ENCODE measurements around the gene SLC27A3.

The SLC27A3 gene

DNA sequence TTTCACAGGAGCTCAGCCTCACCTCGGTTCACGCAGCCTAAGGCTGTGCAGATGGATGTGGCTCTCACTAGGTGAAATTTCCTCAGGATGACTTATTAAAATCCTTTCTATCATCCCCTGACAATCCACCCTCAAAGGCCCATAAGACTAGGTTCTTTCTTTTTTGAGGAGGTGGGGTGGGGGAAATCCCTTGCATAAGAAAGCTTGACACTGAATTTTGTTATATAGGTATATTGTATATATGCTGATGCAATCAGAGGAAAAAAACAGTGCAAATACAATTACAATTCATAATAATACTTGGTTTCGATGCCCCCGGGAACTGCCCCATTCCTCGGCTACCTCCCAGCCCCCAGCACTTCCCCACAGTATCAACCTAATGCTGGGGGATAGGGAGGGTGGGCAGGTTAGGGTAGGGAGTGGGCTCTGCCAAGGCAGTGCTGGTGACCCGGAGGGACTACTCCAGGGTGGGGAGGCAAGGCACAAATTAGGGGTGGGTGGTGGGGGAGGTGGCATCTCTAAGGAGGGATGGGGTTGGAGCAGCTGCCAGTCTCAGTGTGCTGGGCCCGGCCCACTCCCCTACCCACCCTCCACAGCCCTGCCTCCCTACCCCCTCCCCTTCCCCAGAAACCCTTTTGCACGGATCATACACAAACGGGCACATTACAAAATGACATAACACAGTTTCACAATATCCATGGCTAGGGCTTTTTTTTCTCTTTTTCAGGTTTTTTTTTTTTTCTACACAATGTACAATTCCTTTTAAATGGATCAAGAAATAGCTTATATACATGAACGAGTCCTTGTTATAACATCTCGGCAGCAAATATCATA is 30.9 kb downstream of the SLC27A3 start:
- Histone ChIP-seq H3K36me3 (ENCODE audit: low read depth) (peaks cover 15% of the 10 kb centered on the region), H3K4me1 (ENCODE audit: insufficient read depth, poor library complexity, severe bottlenecking) (peaks cover 6% of the 10 kb centered on the region), H3K27ac (ENCODE audit: poor library complexity, severe bottlenecking) (peak overlapping the region; percentile 14), H3K9me3 (ENCODE audit: severe bottlenecking) (no peaks in the 10 kb centered on the region), H3K4me3 (ENCODE audit: severe bottlenecking) (no peak overlapping the region), H3K27me3 (ENCODE audit: insufficient read depth, poor library complexity, severe bottlenecking) (no peaks in the 10 kb centered on the region)
- TF ChIP-seq, protein P1, sequence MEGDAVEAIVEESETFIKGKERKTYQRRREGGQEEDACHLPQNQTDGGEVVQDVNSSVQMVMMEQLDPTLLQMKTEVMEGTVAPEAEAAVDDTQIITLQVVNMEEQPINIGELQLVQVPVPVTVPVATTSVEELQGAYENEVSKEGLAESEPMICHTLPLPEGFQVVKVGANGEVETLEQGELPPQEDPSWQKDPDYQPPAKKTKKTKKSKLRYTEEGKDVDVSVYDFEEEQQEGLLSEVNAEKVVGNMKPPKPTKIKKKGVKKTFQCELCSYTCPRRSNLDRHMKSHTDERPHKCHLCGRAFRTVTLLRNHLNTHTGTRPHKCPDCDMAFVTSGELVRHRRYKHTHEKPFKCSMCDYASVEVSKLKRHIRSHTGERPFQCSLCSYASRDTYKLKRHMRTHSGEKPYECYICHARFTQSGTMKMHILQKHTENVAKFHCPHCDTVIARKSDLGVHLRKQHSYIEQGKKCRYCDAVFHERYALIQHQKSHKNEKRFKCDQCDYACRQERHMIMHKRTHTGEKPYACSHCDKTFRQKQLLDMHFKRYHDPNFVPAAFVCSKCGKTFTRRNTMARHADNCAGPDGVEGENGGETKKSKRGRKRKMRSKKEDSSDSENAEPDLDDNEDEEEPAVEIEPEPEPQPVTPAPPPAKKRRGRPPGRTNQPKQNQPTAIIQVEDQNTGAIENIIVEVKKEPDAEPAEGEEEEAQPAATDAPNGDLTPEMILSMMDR (IDR thresholded peaks at IDR 0.05; ENCODE audit: poor library complexity, severe bottlenecking), result no peak
- DNase-seq (ENCODE audit: low spot score) (no peak), ATAC-seq (ENCODE audit: low read depth) (no peak)

DNA sequence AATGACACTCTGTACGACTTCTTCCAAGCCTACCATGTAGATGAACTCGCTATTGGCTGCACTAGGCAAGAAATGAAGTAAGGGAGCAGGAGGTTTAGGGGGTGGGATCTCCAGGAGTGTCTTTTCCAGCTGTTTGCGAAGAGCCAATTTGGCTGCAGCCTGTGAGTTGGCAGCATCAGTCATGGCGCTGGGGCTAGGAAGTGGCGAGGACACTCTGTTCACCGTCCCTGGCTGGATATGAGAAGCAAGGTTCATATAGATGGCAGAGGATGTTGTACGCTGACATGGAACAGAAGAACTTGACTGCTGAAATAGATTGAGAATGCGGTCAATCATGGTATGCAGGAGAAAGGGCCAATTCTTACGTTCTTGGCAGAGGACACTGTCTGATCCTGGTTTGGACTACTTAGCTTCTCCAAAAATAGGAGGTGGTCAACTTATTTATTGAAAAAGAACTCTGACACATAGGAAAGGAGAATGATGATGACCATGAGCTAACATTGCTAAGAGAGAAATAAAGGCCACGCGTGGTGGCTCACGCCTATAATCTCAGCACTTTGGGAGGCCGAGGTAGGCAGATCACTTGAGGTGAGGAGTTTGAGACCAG is 41.2 kb downstream of the SLC27A3 start:
- no peaks in the 10 kb centered on the region for H3K4me1 ChIP-seq (ENCODE audit: insufficient read depth, poor library complexity, severe bottlenecking)
- no peak for DNase-seq (ENCODE audit: low spot score)
- H3K4me3 ChIP-seq (ENCODE audit: severe bottlenecking), result no peak overlapping the region
- H3K27me3 ChIP-seq (ENCODE audit: insufficient read depth, poor library complexity, severe bottlenecking), result no peaks in the 10 kb centered on the region
- no peak overlapping the region for H3K27ac ChIP-seq (ENCODE audit: poor library complexity, severe bottlenecking)
- ATAC-seq (ENCODE audit: low read depth), result no peak
- H3K9me3 ChIP-seq (ENCODE audit: severe bottlenecking), result no peaks in the 10 kb centered on the region
- TF ChIP-seq, protein P1 (IDR thresholded peaks at IDR 0.05; ENCODE audit: poor library complexity, severe bottlenecking), result no peak
- H3K36me3 ChIP-seq (ENCODE audit: low read depth), result peaks cover 78% of the 10 kb centered on the region

GRCh38 chr1:153818876-153819275 is 43.7 kb downstream of the SLC27A3 start:
- H3K27me3 ChIP-seq (ENCODE audit: insufficient read depth, poor library complexity, severe bottlenecking), result no peaks in the 10 kb centered on the region
- ATAC-seq (ENCODE audit: low read depth) (no peak), DNase-seq (ENCODE audit: low spot score) (no peak)
- H3K4me1 ChIP-seq (ENCODE audit: insufficient read depth, poor library complexity, severe bottlenecking), result no peaks in the 10 kb centered on the region
- H3K9me3 ChIP-seq (ENCODE audit: severe bottlenecking), result no peaks in the 10 kb centered on the region
- H3K4me3 ChIP-seq (ENCODE audit: severe bottlenecking), result no peak overlapping the region
- H3K27ac ChIP-seq (ENCODE audit: poor library complexity, severe bottlenecking), result no peak overlapping the region
- TF ChIP-seq, protein P1 (IDR thresholded peaks at IDR 0.05; ENCODE audit: poor library complexity, severe bottlenecking), result no peak
- peaks cover 53% of the 10 kb centered on the region for H3K36me3 ChIP-seq (ENCODE audit: low read depth)

DNA sequence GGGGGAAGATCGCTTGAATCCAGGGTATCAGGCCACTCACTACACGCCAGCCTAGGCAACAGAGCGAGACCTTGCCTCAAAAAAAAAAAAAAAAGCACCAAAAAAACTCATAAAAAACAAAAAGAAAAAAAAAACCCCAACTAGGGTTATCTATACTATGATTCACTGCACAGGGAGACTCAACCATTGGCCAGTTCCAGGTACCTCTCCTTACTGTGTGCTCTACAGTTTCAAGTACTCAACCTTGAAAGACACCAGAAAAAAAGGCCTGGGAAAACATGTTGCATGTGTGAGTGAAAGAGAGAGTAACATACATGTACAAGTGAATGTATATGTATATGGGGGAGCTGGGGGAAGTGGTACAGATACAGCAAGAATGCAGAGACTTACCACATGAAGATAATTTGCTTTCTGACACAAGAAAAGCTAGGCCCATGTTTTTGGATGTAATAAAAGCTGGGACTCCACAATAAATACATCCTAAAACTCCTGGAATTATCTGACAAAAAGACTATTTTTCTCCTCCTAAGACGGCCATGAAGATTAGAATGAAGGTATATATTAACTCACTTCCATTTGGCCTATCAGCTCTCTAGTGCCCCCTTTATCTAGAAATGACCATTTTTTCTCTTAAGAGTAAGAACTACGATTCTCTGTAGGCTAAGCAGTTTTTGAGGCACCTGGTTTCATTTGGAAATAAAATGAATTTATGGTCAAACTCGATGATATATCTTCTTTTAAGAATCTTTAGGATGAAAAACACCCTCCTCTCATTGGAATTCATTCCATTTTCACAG is 52.2 kb downstream of the SLC27A3 start:
- Histone ChIP-seq H3K27me3 (ENCODE audit: insufficient read depth, poor library complexity, severe bottlenecking) (no peaks in the 10 kb centered on the region), H3K27ac (ENCODE audit: poor library complexity, severe bottlenecking) (no peak overlapping the region), H3K36me3 (ENCODE audit: low read depth) (peaks cover 27% of the 10 kb centered on the region), H3K4me1 (ENCODE audit: insufficient read depth, poor library complexity, severe bottlenecking) (no peaks in the 10 kb centered on the region), H3K4me3 (ENCODE audit: severe bottlenecking) (no peak overlapping the region), H3K9me3 (ENCODE audit: severe bottlenecking) (no peaks in the 10 kb centered on the region)
- no peak for DNase-seq (ENCODE audit: low spot score)
- ATAC-seq (ENCODE audit: low read depth), result no peak
- TF ChIP-seq, protein P1 (IDR thresholded peaks at IDR 0.05; ENCODE audit: poor library complexity, severe bottlenecking), result peak; percentile 21

Data from RWPE2 (cell line).